RWPE1 (cell line): ENCODE measurements around the gene DPYSL3.

Experiments used
- CTCF ChIA-PET: fragments of 350-600 bp; sonication (Branson Sonifier 250); formaldehyde crosslinking; extraction: SDS; loops from one replicate; lab custom pipeline; 2021; lab: Yijun Ruan, JAX
- POLR2A ChIA-PET: fragments of 400-600 bp; formaldehyde crosslinking; extraction: SDS; loops from one replicate; lab custom pipeline; 2020; ENCODE audit warnings: antibody characterized with exemption; ENCODE audit not compliant: low non-redundant PET; lab: Yijun Ruan, JAX
- DNase-seq: peaks from one replicate; pipeline ENCODE4 v3.0.0; 2012; ENCODE audit warnings: low spot score
- H3K27ac ChIP-seq: fragments of 450-650 bp; 2 replicates; pipeline ENCODE4 v1.5.1; 2017
- TF ChIP-seq, protein P1 (sequence below): fragments of 450-650 bp; conservative IDR thresholded peaks from 2 replicates; pipeline ENCODE4 v1.5.1; 2017; ENCODE audit warnings: low read depth, mild to moderate bottlenecking

DPYSL3 gene

DNA sequence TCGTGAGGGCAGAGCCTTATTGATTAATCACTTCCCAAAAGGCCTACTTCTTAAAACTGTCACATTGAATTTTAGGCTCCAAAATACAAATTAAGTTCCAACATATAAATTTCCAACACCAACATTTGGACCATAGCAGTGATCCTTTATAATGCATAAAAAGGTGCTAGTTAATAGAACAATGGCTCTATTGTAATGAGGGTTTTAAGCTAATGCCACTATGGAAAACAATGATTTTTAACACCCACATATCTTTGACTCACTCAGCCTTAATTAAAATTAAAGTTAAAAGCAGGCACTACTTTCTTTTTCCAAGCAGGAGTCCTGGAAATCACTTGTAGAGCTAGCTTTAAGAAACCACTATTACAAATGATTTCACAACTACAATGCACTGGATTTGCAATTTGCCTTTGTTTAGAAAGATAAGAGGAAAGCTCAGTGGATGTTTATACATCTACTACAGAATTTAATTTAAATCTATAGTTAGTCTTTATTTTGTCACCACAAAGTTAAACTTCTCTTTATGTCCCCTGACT, 41.8 kb downstream of the DPYSL3 start:
- TF ChIP-seq, protein P1, sequence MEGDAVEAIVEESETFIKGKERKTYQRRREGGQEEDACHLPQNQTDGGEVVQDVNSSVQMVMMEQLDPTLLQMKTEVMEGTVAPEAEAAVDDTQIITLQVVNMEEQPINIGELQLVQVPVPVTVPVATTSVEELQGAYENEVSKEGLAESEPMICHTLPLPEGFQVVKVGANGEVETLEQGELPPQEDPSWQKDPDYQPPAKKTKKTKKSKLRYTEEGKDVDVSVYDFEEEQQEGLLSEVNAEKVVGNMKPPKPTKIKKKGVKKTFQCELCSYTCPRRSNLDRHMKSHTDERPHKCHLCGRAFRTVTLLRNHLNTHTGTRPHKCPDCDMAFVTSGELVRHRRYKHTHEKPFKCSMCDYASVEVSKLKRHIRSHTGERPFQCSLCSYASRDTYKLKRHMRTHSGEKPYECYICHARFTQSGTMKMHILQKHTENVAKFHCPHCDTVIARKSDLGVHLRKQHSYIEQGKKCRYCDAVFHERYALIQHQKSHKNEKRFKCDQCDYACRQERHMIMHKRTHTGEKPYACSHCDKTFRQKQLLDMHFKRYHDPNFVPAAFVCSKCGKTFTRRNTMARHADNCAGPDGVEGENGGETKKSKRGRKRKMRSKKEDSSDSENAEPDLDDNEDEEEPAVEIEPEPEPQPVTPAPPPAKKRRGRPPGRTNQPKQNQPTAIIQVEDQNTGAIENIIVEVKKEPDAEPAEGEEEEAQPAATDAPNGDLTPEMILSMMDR: no peak
- no peak for DNase-seq
- H3K27ac ChIP-seq: no peak overlapping the region
- ChIA-PET CTCF (interaction anchor here (0.8 kb wide), 1 partner anchor 14 kb away, joined by 4 read pairs; no protein-coding TSS in a partner anchor), POLR2A (no interaction called here)

DNA sequence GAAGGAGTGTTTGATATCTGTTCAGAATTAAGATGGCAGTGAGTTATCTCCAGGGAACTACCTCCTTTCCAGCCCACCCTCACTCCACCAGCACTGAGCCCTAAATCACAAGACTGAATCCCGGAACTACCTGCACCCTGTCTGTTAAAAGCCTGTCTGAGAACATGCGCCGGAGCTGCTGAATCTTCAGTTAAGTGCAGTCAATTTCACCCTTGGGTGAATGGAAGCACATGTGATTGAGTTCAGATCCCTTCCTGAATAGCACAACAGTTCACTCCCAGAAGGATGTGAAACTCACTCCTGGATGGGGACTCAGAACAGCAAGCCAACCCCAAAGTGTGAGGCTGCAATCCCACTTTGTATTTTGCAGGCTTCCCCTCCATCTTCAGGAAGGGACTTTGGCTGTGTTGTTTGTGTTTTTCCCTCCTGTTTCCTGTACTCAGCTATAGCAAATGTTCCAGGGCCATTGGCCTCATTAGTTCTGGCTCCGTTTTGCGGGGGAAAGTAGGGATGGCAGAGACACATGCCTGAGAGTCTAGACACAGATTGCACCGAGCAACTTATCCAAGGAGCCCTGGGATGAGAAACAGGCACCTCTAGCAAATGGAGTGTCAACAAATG, 43.4 kb downstream of the DPYSL3 start:
- no peak overlapping the region for H3K27ac ChIP-seq
- ChIA-PET CTCF (interaction anchor here (0.7 to 1.0 kb wide), 2 partner anchors 94 to 112 kb away, joined by 3 read pairs; no protein-coding TSS in a partner anchor), POLR2A (no interaction called here)
- TF ChIP-seq, protein P1: no peak
- DNase-seq: no peak

DNA sequence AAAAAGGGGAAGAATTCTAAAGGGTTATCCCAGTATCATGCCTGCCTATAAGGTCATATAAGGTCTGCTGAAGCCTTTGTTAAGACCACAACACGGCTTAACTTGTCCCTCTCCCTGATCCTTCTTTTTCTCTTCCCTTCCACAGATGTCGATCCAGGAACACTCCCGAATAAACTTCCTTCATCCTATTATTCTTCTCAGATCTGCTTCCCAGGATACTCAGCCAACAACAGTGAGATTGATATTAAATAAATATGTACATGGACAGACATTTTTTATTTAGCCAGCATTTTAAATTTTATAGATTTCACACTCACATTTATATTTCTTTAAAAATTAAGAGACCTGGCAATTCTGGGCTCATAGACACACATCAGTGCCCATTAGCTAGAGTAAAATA, 44.1 kb downstream of the DPYSL3 start:
- POLR2A ChIA-PET: no interaction called here

DNA sequence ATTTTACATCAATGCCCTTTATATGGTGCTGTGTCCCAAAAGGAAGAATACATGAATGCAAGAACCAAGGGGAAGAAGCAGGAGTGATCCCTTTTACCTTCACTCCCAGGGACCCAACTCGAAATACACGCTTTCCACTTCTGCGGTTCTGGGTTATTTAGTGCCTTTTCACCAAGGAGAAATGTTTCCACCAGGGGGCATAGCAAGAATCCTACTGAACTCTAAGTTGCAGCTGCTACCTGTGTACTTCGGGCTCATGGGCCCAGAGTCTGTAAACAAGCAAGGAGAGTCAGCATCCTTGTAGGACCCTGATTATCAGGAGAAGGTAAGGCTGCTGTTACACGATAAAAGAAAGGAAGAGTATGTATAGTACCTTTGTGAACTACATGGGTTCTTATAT, 45.7 kb downstream of the DPYSL3 start:
- no peak overlapping the region for H3K27ac ChIP-seq
- ChIA-PET CTCF (interaction anchor here (0.7 to 1.3 kb wide), 3 partner anchors 8 to 115 kb away, joined by 3 to 4 read pairs (median 4); no protein-coding TSS in a partner anchor), POLR2A (no interaction called here)
- TF ChIP-seq, protein P1: no peak; the same call in 1 of the 2 replicates
- no peak for DNase-seq

More for the DNA sequence above, 44.1 kb downstream of the DPYSL3 start:
- DNase-seq: no peak
- CTCF ChIA-PET: interaction anchor here (1.0 kb wide), 1 partner anchor 112 kb away, joined by 3 read pairs; no protein-coding TSS in a partner anchor
- TF ChIP-seq, protein P1: no peak
- no peak overlapping the region for H3K27ac ChIP-seq

DNA sequence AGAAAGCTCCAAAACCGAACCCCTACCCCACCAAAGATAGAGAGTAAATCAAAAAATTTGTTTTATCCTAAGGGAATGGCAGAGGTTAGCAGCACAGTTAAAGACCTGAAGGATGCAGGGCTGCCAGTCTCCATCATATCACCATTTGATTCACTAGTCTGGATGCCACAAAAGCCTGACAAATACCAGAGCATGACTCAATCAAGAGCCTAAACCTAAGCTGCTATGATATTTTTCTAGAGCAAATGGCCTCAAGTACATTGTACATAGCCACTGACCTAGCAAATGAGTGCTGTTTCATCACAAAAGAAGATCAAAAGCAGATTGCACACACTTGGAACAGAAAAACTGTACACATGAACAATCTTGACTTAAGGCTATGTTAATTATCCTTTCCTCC, 48.0 kb downstream of the DPYSL3 start:
- TF ChIP-seq, protein P1: no peak
- CTCF ChIA-PET: interaction anchor here (0.6 kb wide), 1 partner anchor 376 kb away, joined by 4 read pairs; no protein-coding TSS in a partner anchor
- POLR2A ChIA-PET: no interaction called here
- no peak for DNase-seq
- no peak overlapping the region for H3K27ac ChIP-seq

DNA sequence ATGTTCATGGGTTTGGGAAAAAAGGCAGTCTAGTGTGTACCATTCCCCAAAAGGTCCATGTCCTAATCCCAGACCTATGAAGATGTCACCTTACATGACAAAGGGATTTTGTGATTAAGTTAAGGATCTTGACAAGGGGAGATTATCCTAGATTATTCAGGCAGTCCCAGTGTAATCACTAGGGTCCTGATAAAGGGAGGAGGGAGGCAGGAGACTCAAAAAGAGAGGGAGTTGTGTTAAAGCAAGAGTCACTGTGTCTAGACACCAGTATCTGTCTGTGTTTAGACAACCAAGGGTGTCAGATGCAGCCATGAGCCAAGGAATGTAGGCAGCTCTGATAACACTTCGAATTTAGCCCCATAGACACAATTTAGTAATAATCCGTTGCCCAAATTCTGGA, 49.5 kb downstream of the DPYSL3 start:
- TF ChIP-seq, protein P1: no peak
- ChIA-PET CTCF (interaction anchor here (0.7 to 1.5 kb wide), 2 partner anchors 46 to 118 kb away, joined by 3 to 7 read pairs; no protein-coding TSS in a partner anchor), POLR2A (no interaction called here)
- H3K27ac ChIP-seq: no peak overlapping the region
- no peak for DNase-seq
